Kidney epithelial cell (primary cell): ENCODE data around the gene SRMS. TPM values are rescaled to one million over a fixed set of nuclear protein-coding genes. Genes with fewer than 3 reads are reported as not detected.

Experiments used
- DNase-seq: peaks from one replicate; pipeline ENCODE4 v3.0.0-alpha.2; 2010; ENCODE audit warnings: low read depth
- H3K27me3 ChIP-seq: 2 replicates; pipeline ENCODE4 v1.6.0; 2011; ENCODE audit warnings: low read length; ENCODE audit not compliant: control insufficient read depth, insufficient read depth
- H3K36me3 ChIP-seq: 2 replicates; pipeline ENCODE4 v1.5.1; 2011; ENCODE audit warnings: low read length; ENCODE audit not compliant: control insufficient read depth, insufficient read depth
- H3K4me3 ChIP-seq: 2 replicates; pipeline ENCODE4 v1.5.1; 2011; ENCODE audit warnings: low read depth, mild to moderate bottlenecking, control low read depth, low read length
- CTCF ChIP-seq: IDR thresholded peaks from 2 replicates; pipeline ENCODE4 v1.5.1; 2011; ENCODE audit warnings: mild to moderate bottlenecking, moderate library complexity, low read length, control low read depth, inconsistent platforms; ENCODE audit not compliant: insufficient read depth, poor library complexity, severe bottlenecking
- total RNA-seq: library from RNA; depleted of rRNA; stranded (reverse); fragments of >200 nt; gene quantifications from 2 replicates; pipeline ENCODE4 v1.2.3, GENCODE V29; 2015

Gene SRMS
- total RNA-seq, 1 donor from 2014 or later: not detected

GRCh38 chr20:63534427-63534830, 13.1 kb downstream of the SRMS start:
- Histone ChIP-seq H3K27me3 (peaks cover 28% of the 10 kb centered on the region), H3K36me3 (no peaks in the 10 kb centered on the region), H3K4me3 (no peak overlapping the region)
- DNase-seq: no peak
- TF ChIP-seq CTCF: no peak

- H3K36me3 ChIP-seq: no peaks in the 10 kb centered on the region
- no peak for TF ChIP-seq CTCF
- peaks cover 32% of the 10 kb centered on the region for H3K27me3 ChIP-seq
- H3K4me3 ChIP-seq: no peak overlapping the region
- no peak for DNase-seq
These were observed 13.6 kb downstream of the SRMS start for GRCh38 chr20:63533871-63534393.

GRCh38 chr20:63533388-63533787, 14.2 kb downstream of the SRMS start:
- no peak for TF ChIP-seq CTCF
- no peak for DNase-seq
- peaks cover 32% of the 10 kb centered on the region for H3K27me3 ChIP-seq

GRCh38 chr20:63532449-63532971, 15.0 kb downstream of the SRMS start:
- peaks cover 32% of the 10 kb centered on the region for H3K27me3 ChIP-seq
- TF ChIP-seq CTCF: no peak
- no peaks in the 10 kb centered on the region for H3K36me3 ChIP-seq
- no peak for DNase-seq
- no peak overlapping the region for H3K4me3 ChIP-seq

More at GRCh38 chr20:63533388-63533787, 14.2 kb downstream of the SRMS start:
- no peaks in the 10 kb centered on the region for H3K36me3 ChIP-seq
- no peak overlapping the region for H3K4me3 ChIP-seq

- Histone ChIP-seq H3K36me3 (no peaks in the 10 kb centered on the region), H3K4me3 (no peak overlapping the region), H3K27me3 (peaks cover 34% of the 10 kb centered on the region)
- no peak for TF ChIP-seq CTCF
- DNase-seq: no peak
These were observed 15.7 kb downstream of the SRMS start for GRCh38 chr20:63531686-63532448.
